SK-MEL-5 (cell line): ENCODE results near the gene SLC6A9. TPM values are rescaled to one million over a fixed set of nuclear protein-coding genes. Genes with fewer than 3 reads are reported as not detected.

Experiments
- DNase-seq: peaks from one replicate; pipeline ENCODE4 v3.0.0-alpha.2; 2016; ENCODE audit warnings: low read depth, low spot score
- in situ Hi-C: cut with HindIII; loops from 2 replicates; pipeline ENCODE4 v1.10.0; 2016; ENCODE audit warnings: low sequenced_read_pairs, high pct_unique_total_duplicates, low pct_unique_long_range_greater_than_20kb
- total RNA-seq: library from RNA; depleted of rRNA; stranded (reverse); fragments of >200 nt; shearing (Covaris generic); gene quantifications from 2 replicates; pipeline ENCODE4 v1.2.3, GENCODE V29; 2014

SLC6A9 gene
- total RNA-seq, 1 experiment from 2014 or later, result 0.77 TPM

- no peak for DNase-seq
- in situ Hi-C loops, result no loop called here
Observed at GRCh38 chr1:44016041-44016889, 15.0 kb downstream of the SLC6A9 start.

DNA sequence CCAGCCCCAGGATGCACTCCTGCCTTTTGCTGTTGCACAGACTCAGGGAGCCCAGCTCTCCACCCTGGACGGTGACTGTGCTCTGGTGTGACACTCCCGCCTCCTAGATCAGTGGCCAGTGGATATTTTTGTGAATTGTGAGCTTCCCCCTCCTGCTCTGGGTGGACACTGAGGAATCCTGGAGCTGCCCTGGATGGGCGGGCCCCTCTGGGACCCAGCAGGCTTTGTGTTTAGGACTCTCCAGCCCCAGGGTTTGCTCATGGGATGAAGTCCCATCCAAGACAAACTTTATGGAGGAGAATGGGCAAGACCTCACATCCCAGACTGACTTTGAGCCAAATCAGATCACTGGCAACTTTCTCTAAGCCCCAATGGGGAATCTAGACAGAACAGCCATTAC, 16.1 kb downstream of the SLC6A9 start:
- no peak for DNase-seq
- in situ Hi-C loops, result no loop called here

DNA sequence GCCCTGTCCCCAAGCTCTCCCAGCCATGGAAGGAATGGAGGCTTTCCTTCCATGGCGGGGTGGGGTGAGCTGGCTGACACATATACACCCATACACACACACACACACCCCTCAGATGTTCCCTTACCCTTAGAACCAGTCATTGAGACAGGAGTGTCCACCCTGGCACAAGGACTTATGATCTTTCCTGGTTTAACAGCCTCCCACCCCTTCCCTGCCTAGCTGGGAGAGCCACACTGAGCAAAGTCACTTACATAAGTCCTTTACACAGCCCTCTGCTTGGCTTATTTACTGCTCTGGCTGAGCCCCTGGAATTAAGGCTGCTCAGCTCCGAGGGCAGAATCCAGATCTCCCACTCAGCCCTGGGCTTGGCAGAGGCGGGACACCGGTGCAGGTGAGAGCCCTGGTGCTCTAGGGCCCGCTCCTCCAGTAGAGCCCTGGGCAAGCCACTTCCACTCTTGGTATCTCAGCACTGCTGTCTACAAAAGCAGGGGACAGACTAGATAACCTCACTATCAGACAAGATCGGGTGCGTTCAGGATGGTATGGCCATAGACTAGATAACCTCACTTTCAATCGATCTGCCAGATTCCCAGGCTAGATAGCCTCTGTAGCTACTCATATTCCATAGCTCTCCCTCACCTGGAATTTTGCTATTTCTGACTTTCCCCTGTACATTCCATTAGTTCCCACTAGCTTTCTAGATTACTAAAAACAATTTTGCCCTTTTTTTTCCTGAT, 16.7 kb downstream of the SLC6A9 start:
- in situ Hi-C loops, result no loop called here
- no peak for DNase-seq

DNA sequence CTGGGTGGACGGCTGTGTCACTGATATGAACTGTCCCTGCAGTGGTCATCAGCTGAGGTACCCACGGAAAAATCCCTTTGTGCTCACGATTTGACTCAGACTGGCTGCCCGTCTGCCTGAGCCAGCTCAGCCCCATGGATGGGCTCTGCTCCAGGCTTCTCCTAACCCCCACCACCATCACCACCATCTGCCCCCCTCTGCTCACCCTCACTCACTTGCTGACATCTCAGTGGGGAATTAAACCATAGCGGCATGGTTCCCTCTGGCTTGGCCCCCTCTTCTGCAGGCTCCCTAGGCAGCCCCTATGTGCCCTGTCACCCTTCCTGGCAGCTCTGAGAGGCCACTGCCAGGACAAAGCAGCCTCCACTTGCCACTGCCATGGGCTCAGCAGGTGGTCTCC, 17.3 kb downstream of the SLC6A9 start:
- DNase-seq, result no peak
- in situ Hi-C loops, result no loop called here

- DNase-seq, result no peak
- in situ Hi-C loops, result no loop called here
Observed at GRCh38 chr1:44012941-44013609, 18.2 kb downstream of the SLC6A9 start.

GRCh38 chr1:44012404-44012803, 18.9 kb downstream of the SLC6A9 start:
- in situ Hi-C loops, result no loop called here
- peak; percentile 14 for DNase-seq

DNA sequence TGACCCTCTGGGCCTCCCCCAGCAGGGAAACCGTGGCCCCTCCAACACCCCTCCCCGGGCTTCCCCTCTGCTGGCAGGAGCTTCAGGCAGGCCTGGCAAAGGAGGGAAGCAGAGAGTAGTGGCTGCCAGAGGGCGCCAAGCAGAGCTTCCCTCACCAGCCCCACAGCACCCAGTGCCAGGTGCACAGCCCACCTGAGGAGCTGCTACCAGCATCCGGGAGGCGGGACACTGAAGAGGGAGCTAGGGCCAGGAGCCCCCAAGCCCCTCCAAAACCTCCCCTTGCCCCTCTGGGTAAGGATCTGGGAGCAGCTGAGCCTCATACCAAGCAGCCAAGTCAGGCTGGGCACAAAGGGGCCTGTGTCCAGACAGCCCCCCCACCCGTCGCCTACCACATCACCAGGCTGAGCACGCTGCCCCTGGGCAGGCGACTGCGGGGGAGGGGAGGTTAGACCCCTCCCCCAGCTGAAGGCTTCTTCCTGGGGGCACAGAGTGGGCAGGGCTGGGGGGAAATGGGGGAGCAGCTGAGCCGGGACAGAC, 20.3 kb downstream of the SLC6A9 start:
- in situ Hi-C loops, result no loop called here
- no peak for DNase-seq

- in situ Hi-C loops, result no loop called here
- DNase-seq, result no peak
Observed at GRCh38 chr1:44008259-44008658, 23.0 kb downstream of the SLC6A9 start.

DNA sequence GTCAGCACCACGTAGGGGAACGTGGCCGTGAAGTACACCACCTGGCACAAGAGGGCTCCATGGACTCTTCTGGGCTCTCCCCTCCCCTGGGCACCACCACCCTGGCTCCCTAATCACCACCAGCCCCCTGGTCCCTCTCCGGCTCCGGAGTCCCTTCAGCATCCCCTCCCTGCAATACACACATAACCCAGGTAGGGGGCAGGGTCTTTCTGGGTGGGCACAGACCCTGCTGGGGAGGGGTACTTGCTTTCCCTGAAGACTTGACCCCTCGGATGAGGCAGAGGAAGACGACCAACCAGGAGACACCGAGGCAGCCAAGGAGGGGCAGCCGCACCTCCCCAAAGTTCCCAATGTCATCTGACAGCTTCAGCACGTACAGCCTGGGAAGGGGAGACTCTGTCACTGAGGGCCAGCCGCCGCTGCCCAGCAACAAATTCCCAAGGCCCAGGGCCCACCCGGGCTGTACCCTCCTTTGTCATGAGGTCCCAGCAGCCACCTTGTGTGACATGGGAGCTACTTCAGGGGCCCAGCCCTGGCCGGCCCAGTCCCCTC, 28.6 kb downstream of the SLC6A9 start:
- no peak for DNase-seq
- in situ Hi-C loops, result no loop called here

DNA sequence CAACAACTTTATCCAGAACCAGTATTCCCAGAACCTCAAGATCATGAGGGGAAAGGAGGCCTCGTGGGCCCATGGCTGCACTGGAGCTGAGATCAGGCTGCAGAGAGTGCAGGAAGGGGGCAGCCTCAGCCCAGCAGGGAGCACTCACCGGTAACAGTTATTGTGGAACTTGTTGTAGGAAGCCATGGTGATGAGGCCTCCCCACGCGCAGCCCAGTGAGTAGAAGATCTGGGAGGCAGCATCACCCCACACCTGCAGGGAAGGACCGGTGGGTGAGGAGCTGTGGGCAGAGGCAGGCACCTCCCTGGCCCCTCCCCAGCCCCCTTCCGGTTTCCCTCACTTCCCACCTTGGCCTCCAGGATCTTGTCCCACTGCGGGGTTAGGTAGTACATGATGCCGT, 29.1 kb downstream of the SLC6A9 start:
- in situ Hi-C loops, result no loop called here
- no peak for DNase-seq

GRCh38 chr1:44000122-44000665, 31.1 kb downstream of the SLC6A9 start:
- in situ Hi-C loops, result no loop called here
- DNase-seq, result no peak

GRCh38 chr1:43999455-43999854, 31.8 kb downstream of the SLC6A9 start:
- DNase-seq, result no peak
- in situ Hi-C loops, result no loop called here

DNA sequence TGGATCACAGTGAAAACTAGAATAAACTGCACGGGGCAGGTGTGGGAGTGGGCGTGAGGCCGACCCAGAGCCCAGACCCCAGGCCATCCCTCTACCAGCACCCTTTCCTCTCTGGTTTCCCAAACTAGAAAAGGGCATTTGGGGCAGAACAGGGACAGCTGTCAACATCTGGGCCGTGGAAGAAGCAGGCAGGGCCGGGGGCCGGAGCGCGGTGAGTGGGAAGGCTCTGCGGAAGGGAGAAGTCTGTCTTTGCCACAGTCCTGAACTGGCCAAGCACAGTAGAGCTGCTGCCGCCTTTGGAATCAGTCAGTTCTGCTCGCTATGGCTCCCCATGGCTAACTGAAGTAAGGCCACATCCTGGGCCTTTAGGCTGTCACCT, 33.3 kb downstream of the SLC6A9 start:
- in situ Hi-C loops, result no loop called here
- DNase-seq, result no peak

- DNase-seq, result no peak
- in situ Hi-C loops, result no loop called here
Observed at GRCh38 chr1:43997295-43997999, 33.8 kb downstream of the SLC6A9 start.

DNA sequence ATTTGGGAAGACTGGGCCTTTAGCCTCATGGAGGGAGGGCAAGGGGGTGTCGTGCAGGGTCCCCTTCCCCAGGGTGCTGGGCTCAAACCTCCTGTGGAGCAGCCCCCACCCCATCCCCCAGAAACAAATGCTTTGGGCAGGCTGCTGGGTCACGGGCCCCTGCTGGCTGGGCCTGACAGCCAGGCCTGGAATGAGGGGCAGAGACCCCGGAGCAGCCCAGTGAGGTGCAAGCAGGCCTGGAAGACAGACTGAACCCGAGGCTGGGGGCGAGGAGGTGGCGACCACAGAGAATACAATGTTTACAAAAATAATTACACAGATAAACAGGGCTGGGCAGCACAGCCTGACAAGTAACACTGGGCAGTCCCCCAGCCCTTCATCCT, 34.5 kb downstream of the SLC6A9 start:
- no peak for DNase-seq
- in situ Hi-C loops, result no loop called here

GRCh38 chr1:43995984-43996732, 35.1 kb downstream of the SLC6A9 start:
- no peak for DNase-seq
- in situ Hi-C loops, result no loop called here
